SK-N-SH (cell line): ENCODE data around the gene PDE4B.

Experiments used
- CTCF ChIP-seq: fragments of 200-600 bp; sonication (generic); IDR thresholded peaks from 2 replicates; pipeline ENCODE4 v1.6.1; 2017; ENCODE audit warnings: antibody characterized with exemption, mild to moderate bottlenecking, moderate library complexity
- EP300 ChIP-seq, 2 experiments: IDR thresholded peaks; 2 replicates each; pipeline versions ENCODE4 v1.4.0 to v1.6.1; 2012; ENCODE audit warnings: borderline replicate concordance in 1 of 2, low read depth in 1 of 2, low read length in 1 of 2
- EZH2phosphoT487 ChIP-seq: fragments of 200-600 bp; sonication (generic); IDR thresholded peaks from 2 replicates; pipeline ENCODE4 v1.6.1; 2017; ENCODE audit warnings: low read depth, mixed run types, mild to moderate bottlenecking, antibody characterized with exemption, moderate library complexity, borderline replicate concordance
- FOXM1 ChIP-seq: IDR thresholded peaks from 2 replicates; pipeline ENCODE4 v1.4.0; 2012; ENCODE audit warnings: low read depth, mild to moderate bottlenecking
- GABPA ChIP-seq: IDR thresholded peaks from 2 replicates; pipeline ENCODE4 v1.4.0; 2012; ENCODE audit warnings: low read depth, mild to moderate bottlenecking
- JUND ChIP-seq: IDR thresholded peaks from 2 replicates; pipeline ENCODE4 v1.4.0; 2012
- POLR2AphosphoS5 ChIP-seq: IDR thresholded peaks from 2 replicates; pipeline ENCODE4 v1.6.1; 2012; ENCODE audit warnings: low read depth, low read length
- SMC3 ChIP-seq: IDR thresholded peaks from 2 replicates; pipeline ENCODE4 v1.6.1; 2012; ENCODE audit warnings: low read depth, low read length, improper control_type of control experiment
- TF ChIP-seq, protein P1 (sequence below): IDR thresholded peaks from 2 replicates; pipeline ENCODE4 v1.4.0; 2012; ENCODE audit warnings: low read depth, borderline replicate concordance

DNA sequence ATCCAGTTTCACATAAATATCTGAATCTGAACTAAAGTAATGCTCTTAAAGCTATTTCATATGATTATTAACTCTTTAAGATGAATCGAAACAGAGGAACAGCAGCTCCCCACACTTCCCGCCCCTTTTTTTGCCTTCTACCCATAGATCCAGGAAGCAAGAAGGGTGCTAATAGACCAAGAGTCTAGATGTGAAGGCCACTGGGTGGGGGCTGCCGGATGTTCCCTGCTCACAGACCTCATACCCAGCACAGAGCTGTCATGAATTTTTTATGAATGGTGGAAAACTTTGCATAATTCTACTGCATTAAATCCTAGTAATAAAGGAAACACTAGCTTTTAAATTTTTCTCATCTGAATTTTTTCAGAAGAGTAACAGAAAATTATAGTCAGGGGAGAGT is 457.4 kb downstream of the PDE4B start:
- TF ChIP-seq EP300 (IDR thresholded peaks at IDR 0.05; ENCODE audit: borderline replicate concordance in 1 of 2, low read depth in 1 of 2, low read length in 1 of 2) (no peak), SMC3 (no peak), CTCF (no peak), POLR2AphosphoS5 (no peak), EZH2phosphoT487 (no peak), GABPA (no peak), JUND (no peak), FOXM1 (no peak)
- TF ChIP-seq, protein P1, sequence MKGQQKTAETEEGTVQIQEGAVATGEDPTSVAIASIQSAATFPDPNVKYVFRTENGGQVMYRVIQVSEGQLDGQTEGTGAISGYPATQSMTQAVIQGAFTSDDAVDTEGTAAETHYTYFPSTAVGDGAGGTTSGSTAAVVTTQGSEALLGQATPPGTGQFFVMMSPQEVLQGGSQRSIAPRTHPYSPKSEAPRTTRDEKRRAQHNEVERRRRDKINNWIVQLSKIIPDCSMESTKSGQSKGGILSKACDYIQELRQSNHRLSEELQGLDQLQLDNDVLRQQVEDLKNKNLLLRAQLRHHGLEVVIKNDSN: no peak
